ENCODE measurements around the gene CEP162.
"Not testable (repeated sequence)": the region's sequence is repeated elsewhere in the genome, so short reads cannot be mapped to it uniquely, and the experiment has no call there.

GRCh38 chr6:84244416-84245081, 17.1 kb upstream of the CEP162 start:
- not testable (repeated sequence) for TF ChIP-seq CTCF, POLR2A (IDR thresholded peaks at IDR 0.05)
